HCT116 (cell line): ENCODE data around the gene TGFBR3L. TPM values are rescaled to one million over a fixed set of nuclear protein-coding genes. Genes with fewer than 3 reads are reported as not detected.
A peak's percentile ranks its signal among the peaks of the same experiment; 100 is the strongest.

Source experiments
- ATAC-seq: fragments of 200-7000 bp; cut with Tn5 transposase; 2 replicates; pipeline ENCODE4 v1.9.1; 2020; ENCODE audit warnings: mild to moderate bottlenecking, moderate library complexity
- BruUV-seq: library from RNA; stranded (reverse); fragments of 400-500 nt; replicated peaks from 2 replicates; lab custom pipeline; 2021; lab: Mats Ljungman, UMichigan
- CTCF ChIA-PET: fragments of 300-600 bp; sonication (Branson Sonifier 250); formaldehyde crosslinking; loops from one replicate; lab custom pipeline; 2021; ENCODE audit warnings: antibody characterized with exemption; lab: Charles Lee
- POLR2A ChIA-PET: fragments of 300-600, 350-600 bp; sonication (Branson Sonifier 250); formaldehyde crosslinking; loops from one replicate; lab custom pipeline; 2021; ENCODE audit warnings: antibody characterized with exemption; lab: Charles Lee
- RAD21 ChIA-PET, 2 experiments: fragments of 300-600 bp; sonication (Branson Sonifier 250); formaldehyde crosslinking; loops; one replicate each; lab custom pipeline; 2023; ENCODE audit warnings: low total read pairs in 2 of 2; ENCODE audit not compliant: uncharacterized antibody in 2 of 2, unreplicated experiment in 2 of 2, low non-redundant PET in 1 of 2; lab: Charles Lee
- DNase-seq: peaks from one replicate; pipeline ENCODE4 v3.0.0-alpha.2; 2010; ENCODE audit warnings: low read depth, low spot score
- H2AFZ ChIP-seq: fragments of 200-600 bp; shearing (Covaris generic), sonication (generic); 2 replicates; pipeline ENCODE4 v1.6.1; 2017; ENCODE audit warnings: low read depth, mixed run types, mixed read lengths, antibody characterized with exemption, low read length; ENCODE audit not compliant: poor library complexity, severe bottlenecking
- H3K27ac ChIP-seq: 2 replicates; pipeline ENCODE4 v1.5.1; 2012; ENCODE audit warnings: low read depth, low read length
- H3K27me3 ChIP-seq: fragments of 200-600 bp; sonication (generic); 2 replicates; pipeline ENCODE4 v1.6.1; 2016; ENCODE audit warnings: mixed run types, low read length, mixed read lengths; ENCODE audit not compliant: insufficient read depth
- H3K36me3 ChIP-seq, 2 experiments: fragments of 200-500 bp in 1 of 2; fragments of 200-600 bp in 1 of 2; sonication (Bioruptor generic) in 1 of 2; sonication (generic) in 1 of 2; 2 replicates each; pipeline versions ENCODE4 v1.5.1 to v1.6.1; 2014 to 2016; ENCODE audit warnings: low read length in 2 of 2, inconsistent platforms in 1 of 2, mixed read lengths in 1 of 2, mixed run types in 1 of 2; ENCODE audit not compliant: insufficient read depth in 2 of 2, control insufficient read depth in 1 of 2
- H3K4me1 ChIP-seq, 2 experiments: fragments of 200-600 bp in 1 of 2; sonication (generic) in 1 of 2; 2 replicates each; pipeline versions ENCODE4 v1.5.1 to v1.6.1; 2012 to 2017; ENCODE audit warnings: low read length in 2 of 2, inconsistent platforms in 1 of 2, mild to moderate bottlenecking in 1 of 2, mixed read lengths in 1 of 2, mixed run types in 1 of 2, moderate library complexity in 1 of 2; ENCODE audit not compliant: insufficient read depth in 2 of 2, control insufficient read depth in 1 of 2
- H3K4me2 ChIP-seq: fragments of 200-600 bp; sonication (generic); 2 replicates; pipeline ENCODE4 v1.6.1; 2017; ENCODE audit warnings: mixed run types, low read length, mixed read lengths
- H3K4me3 ChIP-seq, 2 experiments: fragments of 200-600 bp in 1 of 2; sonication (generic) in 1 of 2; replicated peaks in 1 of 2; 2 replicates each; pipeline ENCODE4 v1.5.1; 2011 to 2016; ENCODE audit warnings: low read length in 2 of 2, control low read depth in 1 of 2, low read depth in 1 of 2, mild to moderate bottlenecking in 1 of 2, mixed read lengths in 1 of 2, mixed run types in 1 of 2
- H3K79me2 ChIP-seq: fragments of 200-600 bp; sonication (generic); 2 replicates; pipeline ENCODE4 v1.6.1; 2017; ENCODE audit warnings: mild to moderate bottlenecking, mixed run types, low read length, moderate library complexity, mixed read lengths; ENCODE audit not compliant: insufficient read depth
- H3K9ac ChIP-seq: fragments of 200-600 bp; sonication (generic); 2 replicates; pipeline ENCODE4 v1.6.1; 2016; ENCODE audit warnings: low read length, mixed read lengths
- H3K9me2 ChIP-seq: fragments of 200-600 bp; sonication (generic), shearing (Covaris generic); 2 replicates; pipeline ENCODE4 v1.6.1; 2017; ENCODE audit warnings: mixed run types, mild to moderate bottlenecking, moderate library complexity; ENCODE audit not compliant: insufficient read depth
- H3K9me3 ChIP-seq, 2 experiments: fragments of 200-500 bp in 1 of 2; fragments of 200-600 bp in 1 of 2; sonication (Bioruptor generic) in 1 of 2; sonication (generic) in 1 of 2; 2 replicates each; pipeline ENCODE4 v1.6.1; 2014 to 2017; ENCODE audit warnings: low read length in 2 of 2, mixed read lengths in 2 of 2, inconsistent platforms in 1 of 2, low read depth in 1 of 2, mild to moderate bottlenecking in 1 of 2, mixed run types in 1 of 2, moderate library complexity in 1 of 2; ENCODE audit not compliant: control insufficient read depth in 1 of 2, insufficient read depth in 1 of 2
- H4K20me1 ChIP-seq: fragments of 200-600 bp; sonication (generic), shearing (Covaris generic); 2 replicates; pipeline ENCODE4 v1.6.1; 2017; ENCODE audit warnings: mixed run types, mild to moderate bottlenecking, moderate library complexity; ENCODE audit not compliant: insufficient read depth
- ATF3 ChIP-seq: IDR thresholded peaks from 2 replicates; pipeline ENCODE4 v1.6.1; 2012
- CBX3 ChIP-seq: IDR thresholded peaks from 2 replicates; pipeline ENCODE4 v1.6.1; 2012; ENCODE audit warnings: low read depth
- CEBPB ChIP-seq: IDR thresholded peaks from 2 replicates; pipeline ENCODE4 v1.6.1; 2012; ENCODE audit warnings: low read depth
- CTCF ChIP-seq, 3 experiments: fragments of 200-600 bp in 1 of 3; sonication (generic) in 1 of 3; IDR thresholded peaks in 2 of 3; conservative IDR thresholded peaks in 1 of 3; 2 replicates each; pipeline ENCODE4 v1.5.1; 2012 to 2017; ENCODE audit warnings: low read depth in 2 of 3, low read length in 2 of 3, antibody characterized with exemption in 1 of 3, borderline replicate concordance in 1 of 3, control low read depth in 1 of 3, mild to moderate bottlenecking in 1 of 3, mixed read lengths in 1 of 3, mixed run types in 1 of 3, moderate library complexity in 1 of 3; ENCODE audit not compliant: insufficient read depth in 1 of 3
- ELF1 ChIP-seq: IDR thresholded peaks from 2 replicates; pipeline ENCODE4 v1.6.1; 2012; ENCODE audit warnings: low read depth, borderline replicate concordance
- SIN3A ChIP-seq: IDR thresholded peaks from 2 replicates; pipeline ENCODE4 v1.6.1; 2012; ENCODE audit warnings: low read depth
- SRF ChIP-seq: IDR thresholded peaks from 2 replicates; pipeline ENCODE4 v1.6.1; 2012; ENCODE audit warnings: low read depth
- ZBTB33 ChIP-seq: IDR thresholded peaks from 2 replicates; pipeline ENCODE4 v1.6.1; 2011; ENCODE audit warnings: mild to moderate bottlenecking, low read length, moderate library complexity; ENCODE audit not compliant: insufficient replicate concordance; ENCODE audit errors: extremely low read depth
- ZFX ChIP-seq: fragments of 450-650 bp; IDR thresholded peaks from 2 replicates; pipeline ENCODE4 v1.6.1; 2017
- intact Hi-C: fragments of 100-400 bp; cut with micrococcal nuclease; formaldehyde crosslinking; loops from 2 replicates; pipeline ENCODE4 v1.10.0; 2022
- total RNA-seq: library from RNA; stranded (reverse); gene quantifications from one replicate; pipeline ENCODE4 v1.2.1, GENCODE V29; 2021; ENCODE audit not compliant: unreplicated experiment

TGFBR3L gene
- total RNA-seq, 1 experiment from 2014 or later, result 30.9 TPM

GRCh38 chr19:7926727-7927604 is 12.3 kb downstream of the TGFBR3L start:
- H4K20me1 ChIP-seq, result no peaks in the 10 kb centered on the region
- ChIA-PET RAD21 (no interaction called here), POLR2A (interaction anchor here (1.3 kb wide), 1 partner anchor 17 kb away, joined by 4 read pairs; the partner anchor contains the start of gene TIMM44), CTCF (interaction anchor here (0.7 kb wide), 1 partner anchor 57 kb away, joined by 3 read pairs; no protein-coding TSS in a partner anchor)
- no peak overlapping the region for H2AFZ ChIP-seq
- no TSS peak for BruUV-seq
- H3K4me3 ChIP-seq, result no peak overlapping the region
- intact Hi-C loops, result no loop called here
- no peaks in the 10 kb centered on the region for H3K9me3 ChIP-seq
- peak overlapping the region; percentile 90 for H3K4me2 ChIP-seq
- no peaks in the 10 kb centered on the region for H3K27me3 ChIP-seq
- H3K4me1 ChIP-seq, result peaks cover 22 to 52% of the 10 kb centered on the region in 2 experiments
- peak overlapping the region; percentile 49; the same call in 1 of the 2 replicates for H3K27ac ChIP-seq
- H3K36me3 ChIP-seq, result peaks cover 8 to 17% of the 10 kb centered on the region in 2 experiments
- ATAC-seq (no peak), DNase-seq (no peak)
- H3K9ac ChIP-seq, result peak overlapping the region; percentile 46; the same call in 1 of the 2 replicates
- H3K9me2 ChIP-seq, result no peaks in the 10 kb centered on the region
- TF ChIP-seq ELF1, result no peak
- no peak for TF ChIP-seq CEBPB
- no peak for TF ChIP-seq ATF3
- TF ChIP-seq CBX3, result no peak
- TF ChIP-seq SIN3A, result no peak
- TF ChIP-seq CTCF (IDR thresholded peaks at IDR 0.05 in 2 of 3, conservative IDR thresholded peaks at IDR 0.05 in 1 of 3; ENCODE audit: borderline replicate concordance in 1 of 3, insufficient read depth in 1 of 3, low read depth in 2 of 3, low read length in 2 of 3), result no peak
- TF ChIP-seq ZFX, result no peak
- TF ChIP-seq SRF, result no peak
- TF ChIP-seq ZBTB33, result no peak
- no peaks in the 10 kb centered on the region for H3K79me2 ChIP-seq
